GM12892 (cell line): ENCODE results near the gene DRG2.

Experiments
- DNase-seq: peaks from one replicate; pipeline ENCODE4 v3.0.0; 2011; ENCODE audit not compliant: insufficient read length
- FAIRE-seq: peaks from 2 replicates; lab custom pipeline; 2011; peaks lifted over from hg19 to GRCh38; lab: Jason Lieb, UNC
- POLR2A ChIP-seq: IDR thresholded peaks from 2 replicates; pipeline ENCODE4 v1.6.1; 2011; ENCODE audit warnings: low read depth, low read length, control low read depth
- POLR2AphosphoS5 ChIP-seq: IDR thresholded peaks from 2 replicates; pipeline ENCODE4 v1.6.1; 2011; ENCODE audit warnings: low read depth, low read length, control low read depth
- TAF1 ChIP-seq: IDR thresholded peaks from 2 replicates; pipeline ENCODE4 v1.6.1; 2011; ENCODE audit warnings: low read depth, mild to moderate bottlenecking, control low read depth, low read length, borderline replicate concordance

The DRG2 gene

DNA sequence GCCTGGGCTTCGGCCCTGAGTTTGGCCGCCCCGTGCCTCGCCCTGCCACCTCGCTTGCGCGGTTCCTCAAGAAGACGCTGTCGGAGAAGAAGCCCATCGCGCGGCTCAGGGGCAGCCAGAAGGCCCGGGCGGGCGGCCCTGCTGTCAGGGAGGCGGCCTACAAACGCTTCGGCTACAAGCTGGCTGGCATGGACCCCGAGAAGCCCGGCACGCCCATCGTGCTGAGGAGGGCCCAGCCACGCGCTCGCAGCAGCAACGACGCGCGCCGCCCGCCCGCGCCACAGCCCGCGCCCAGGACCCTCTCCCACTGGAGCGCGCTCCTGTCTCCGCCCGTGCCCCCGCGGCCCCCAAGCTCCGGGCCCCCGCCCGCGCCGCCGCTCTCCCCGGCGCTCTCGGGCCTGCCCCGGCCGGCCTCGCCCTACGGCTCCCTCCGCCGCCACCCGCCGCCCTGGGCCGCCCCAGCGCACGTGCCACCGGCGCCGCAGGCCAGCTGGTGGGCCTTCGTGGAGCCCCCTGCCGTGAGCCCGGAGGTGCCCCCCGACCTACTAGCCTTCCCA, 32.8 kb downstream of the DRG2 start:
- TF ChIP-seq TAF1: no peak
- TF ChIP-seq POLR2A: no peak
- TF ChIP-seq POLR2AphosphoS5: no peak
- DNase-seq (no peak), FAIRE-seq (no peak)

DNA sequence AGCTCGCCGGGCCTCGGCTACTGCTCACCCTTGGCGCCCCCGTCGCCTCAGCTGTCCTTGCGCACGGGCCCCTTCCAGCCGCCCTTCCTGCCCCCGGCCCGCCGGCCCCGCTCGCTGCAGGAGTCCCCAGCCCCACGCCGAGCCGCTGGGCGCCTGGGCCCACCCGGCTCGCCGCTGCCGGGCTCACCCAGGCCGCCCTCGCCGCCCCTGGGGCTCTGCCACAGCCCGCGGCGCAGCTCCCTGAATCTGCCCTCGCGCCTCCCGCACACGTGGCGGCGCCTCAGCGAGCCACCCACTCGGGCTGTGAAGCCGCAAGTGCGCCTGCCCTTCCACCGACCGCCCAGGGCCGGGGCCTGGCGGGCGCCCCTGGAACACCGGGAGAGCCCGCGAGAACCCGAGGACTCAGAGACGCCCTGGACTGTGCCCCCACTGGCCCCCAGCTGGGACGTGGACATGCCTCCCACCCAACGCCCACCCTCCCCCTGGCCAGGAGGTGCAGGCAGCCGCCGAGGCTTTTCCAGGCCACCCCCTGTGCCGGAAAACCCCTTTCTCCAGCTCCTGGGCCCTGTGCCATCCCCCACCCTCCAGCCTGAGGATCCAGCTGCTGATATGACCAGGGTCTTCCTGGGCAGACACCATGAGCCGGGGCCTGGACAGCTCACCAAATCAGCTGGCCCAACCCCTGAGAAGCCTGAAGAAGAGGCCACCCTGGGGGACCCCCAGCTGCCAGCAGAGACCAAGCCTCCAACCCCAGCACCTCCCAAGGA, 33.6 kb downstream of the DRG2 start:
- TF ChIP-seq POLR2AphosphoS5 (no peak), POLR2A (no peak), TAF1 (no peak)
- FAIRE-seq (no peak), DNase-seq (no peak)

DNA sequence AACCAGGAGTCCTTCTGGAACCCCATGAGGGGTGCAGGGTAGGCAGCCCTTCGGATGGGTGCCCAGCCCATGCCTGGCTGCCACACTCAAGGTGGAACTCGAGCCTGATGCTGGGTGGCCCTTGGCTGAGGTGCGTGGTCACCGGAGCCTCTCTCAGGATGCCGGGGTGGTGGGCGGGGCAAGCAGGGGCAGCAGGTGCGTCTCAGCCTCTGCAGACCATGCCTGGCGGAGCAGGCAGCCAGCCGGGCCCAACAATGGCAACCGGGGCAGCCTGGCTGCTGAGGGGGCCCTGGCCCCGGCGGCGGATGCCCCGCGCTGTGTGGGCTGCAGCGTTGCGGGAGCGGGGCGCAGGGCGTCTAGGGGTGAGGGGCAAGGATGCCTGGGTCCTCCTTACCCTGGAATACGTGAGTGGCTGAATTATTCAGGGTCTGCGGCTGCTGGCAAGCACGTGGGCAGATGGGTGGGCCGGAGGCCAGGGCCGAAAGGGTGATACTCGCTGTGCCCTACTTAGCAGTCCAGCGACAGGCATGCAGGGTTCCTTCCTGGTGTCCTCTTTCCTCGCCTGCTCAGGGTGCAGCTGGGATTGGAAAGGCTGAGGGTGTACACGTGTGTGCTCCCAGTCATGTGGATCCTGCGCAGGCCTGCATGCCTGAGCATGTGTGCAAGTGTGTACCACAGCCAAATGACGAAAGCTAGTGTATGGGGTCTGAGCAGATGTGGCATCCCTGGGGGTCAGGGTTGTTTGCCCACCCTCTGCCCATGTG, 35.4 kb downstream of the DRG2 start:
- TF ChIP-seq TAF1 (no peak), POLR2A (no peak), POLR2AphosphoS5 (no peak)
- FAIRE-seq: no peak
- DNase-seq: no peak

DNA sequence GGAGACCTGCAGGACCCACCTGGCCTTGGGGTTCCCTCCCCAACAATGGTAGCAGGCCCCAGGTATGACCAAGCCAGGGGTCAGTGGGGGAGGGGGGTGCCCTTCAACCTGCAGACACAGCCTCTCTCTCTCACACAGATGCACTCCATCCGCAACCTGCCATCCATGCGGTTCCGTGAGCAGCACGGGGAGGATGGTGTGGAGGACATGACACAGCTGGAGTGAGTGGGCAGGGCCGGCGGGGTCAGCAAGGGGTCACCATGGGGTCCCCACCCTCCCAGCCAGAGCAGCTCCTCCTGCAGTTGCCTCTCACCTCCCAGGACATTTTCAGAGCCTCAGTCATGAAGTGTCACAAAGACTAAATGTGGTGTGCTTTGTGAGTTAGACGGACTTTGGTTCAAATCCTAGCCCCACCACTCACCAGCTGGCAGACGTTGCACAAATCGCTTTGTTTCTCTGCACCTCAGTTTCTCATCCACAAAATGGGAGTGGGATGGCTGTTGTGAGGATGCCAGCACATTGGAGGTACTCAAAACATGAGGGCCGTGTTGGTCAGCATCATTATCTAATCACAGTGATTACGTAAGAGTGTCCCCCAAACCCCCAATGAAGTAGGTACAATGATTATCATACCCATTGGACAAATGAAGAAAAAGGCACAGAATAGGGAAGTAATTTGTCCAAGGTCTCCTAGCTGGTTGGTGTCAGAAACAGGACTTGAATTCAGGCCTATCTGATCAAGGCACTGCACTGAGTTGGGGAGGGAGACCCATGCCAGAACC, 36.8 kb downstream of the DRG2 start:
- DNase-seq (no peak), FAIRE-seq (no peak)
- no peak for TF ChIP-seq POLR2A

DNA sequence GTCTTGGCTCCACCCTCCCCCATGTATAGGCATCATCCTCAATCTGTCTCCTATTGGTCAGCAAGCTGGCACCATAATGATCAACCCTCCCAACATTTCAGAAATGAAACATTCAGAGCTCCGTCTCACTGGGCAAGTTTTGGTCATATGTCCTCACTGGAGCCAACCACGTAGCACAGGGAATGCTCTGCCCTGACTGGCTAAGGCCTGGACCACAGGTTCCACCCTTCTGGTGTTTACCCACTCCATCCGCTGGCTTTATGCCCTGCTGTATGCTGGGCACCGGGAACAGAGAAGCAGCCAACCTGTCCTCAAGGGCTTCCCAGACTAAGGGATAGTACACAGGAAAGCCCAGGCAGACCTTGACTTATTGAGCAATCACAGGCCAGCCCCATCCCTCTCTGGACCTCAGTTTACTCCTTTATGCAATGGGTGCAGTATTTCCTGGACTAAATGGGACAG, 41.3 kb downstream of the DRG2 start:
- DNase-seq (no peak), FAIRE-seq (no peak)
- no peak for TF ChIP-seq POLR2AphosphoS5
- no peak for TF ChIP-seq TAF1
- TF ChIP-seq POLR2A: no peak

DNA sequence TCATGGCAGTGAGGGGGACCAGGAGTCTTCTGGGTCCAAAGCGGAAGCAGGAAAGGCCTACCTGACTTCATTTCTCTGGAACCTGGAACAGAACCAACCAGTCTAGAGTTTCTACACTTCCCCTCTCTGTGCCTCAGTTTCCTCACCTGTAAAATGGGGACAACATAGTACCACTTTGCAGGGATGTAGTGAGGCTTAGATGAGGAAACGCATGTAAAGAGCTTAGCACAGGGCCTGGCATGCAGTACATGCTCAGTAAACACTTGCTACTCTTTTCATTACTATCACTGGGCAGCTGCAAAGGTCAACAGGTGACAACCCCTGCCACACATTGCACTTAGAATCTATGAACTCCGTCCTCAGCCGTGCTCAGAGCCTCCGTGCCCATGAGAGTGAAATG, 45.0 kb downstream of the DRG2 start:
- FAIRE-seq (no peak), DNase-seq (no peak)
- TF ChIP-seq TAF1: no peak
- TF ChIP-seq POLR2AphosphoS5: no peak
- TF ChIP-seq POLR2A: no peak

DNA sequence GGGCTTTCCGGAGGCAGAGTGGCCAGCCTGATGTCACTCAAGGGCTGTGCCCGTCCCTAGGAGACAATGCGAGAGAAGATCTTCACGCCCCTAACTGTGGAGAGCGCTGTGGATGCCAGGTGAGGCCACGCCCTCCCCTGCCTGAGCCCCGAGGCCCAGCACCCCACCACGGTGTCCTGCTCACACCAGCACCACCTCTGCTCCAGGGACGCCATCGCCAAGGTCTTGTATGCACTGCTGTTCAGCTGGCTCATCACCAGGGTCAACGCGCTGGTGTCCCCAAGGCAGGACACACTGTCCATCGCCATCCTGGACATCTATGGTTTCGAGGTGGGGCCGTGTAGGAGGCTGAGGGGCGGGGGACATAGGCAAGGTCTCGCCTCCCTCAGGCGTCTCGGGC, 48.6 kb downstream of the DRG2 start:
- DNase-seq: no peak
- TF ChIP-seq POLR2A (no peak), POLR2AphosphoS5 (no peak), TAF1 (no peak)
- no peak for FAIRE-seq

DNA sequence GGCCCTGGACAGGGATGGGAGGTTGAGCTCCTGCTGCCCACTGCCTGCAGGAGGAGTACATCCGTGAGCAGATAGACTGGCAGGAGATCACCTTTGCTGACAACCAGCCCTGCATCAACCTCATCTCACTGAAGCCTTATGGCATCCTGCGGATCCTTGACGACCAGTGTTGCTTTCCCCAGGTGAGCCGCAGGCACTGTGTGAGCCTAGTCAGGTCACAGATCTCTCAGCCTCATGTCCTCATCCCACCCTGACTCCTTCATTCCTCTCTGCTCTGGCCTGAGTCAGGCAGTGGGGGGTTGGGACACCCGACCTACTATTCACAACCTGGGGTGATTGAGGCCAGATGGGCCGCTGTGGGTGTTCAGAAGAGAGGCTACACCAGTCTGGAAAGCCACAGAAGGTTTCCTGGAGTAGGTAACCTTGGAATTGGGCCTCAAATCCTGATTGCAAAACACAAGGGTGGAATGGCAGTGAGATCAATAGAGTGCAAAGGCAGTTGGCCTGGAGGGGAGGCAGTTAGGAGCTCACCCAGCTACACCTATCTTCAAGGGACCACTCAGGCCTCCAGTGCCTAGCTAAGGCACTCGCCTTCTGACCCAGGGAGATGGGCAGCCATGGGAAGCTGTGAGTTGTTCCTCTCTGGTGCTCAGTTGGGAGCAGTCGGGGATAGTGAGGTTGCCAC, 50.5 kb downstream of the DRG2 start:
- TF ChIP-seq POLR2A: no peak
- TF ChIP-seq TAF1: no peak
- TF ChIP-seq POLR2AphosphoS5: no peak
- DNase-seq: no peak
- FAIRE-seq: no peak

DNA sequence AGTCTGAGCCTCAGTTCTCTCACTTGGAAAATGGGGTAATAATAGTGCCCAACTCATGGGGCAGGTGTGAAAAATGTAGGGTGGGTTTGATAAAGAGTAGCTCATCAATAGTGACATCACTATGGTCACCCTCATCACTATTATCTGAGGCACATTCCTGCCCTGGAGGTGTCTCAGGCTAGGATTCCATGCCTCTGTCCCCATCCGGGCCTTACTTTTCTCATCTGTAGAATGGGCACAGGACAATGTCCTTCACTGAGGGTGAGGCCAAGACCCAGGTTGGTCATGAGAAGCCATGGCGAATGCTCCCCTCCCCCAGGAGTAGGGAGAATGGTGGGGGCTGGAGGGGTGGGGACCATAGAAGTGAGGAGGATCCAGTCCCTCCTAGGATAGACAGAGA, 51.3 kb downstream of the DRG2 start:
- no peak for TF ChIP-seq POLR2AphosphoS5
- TF ChIP-seq TAF1: no peak
- no peak for TF ChIP-seq POLR2A
- FAIRE-seq: no peak
- no peak for DNase-seq

DNA sequence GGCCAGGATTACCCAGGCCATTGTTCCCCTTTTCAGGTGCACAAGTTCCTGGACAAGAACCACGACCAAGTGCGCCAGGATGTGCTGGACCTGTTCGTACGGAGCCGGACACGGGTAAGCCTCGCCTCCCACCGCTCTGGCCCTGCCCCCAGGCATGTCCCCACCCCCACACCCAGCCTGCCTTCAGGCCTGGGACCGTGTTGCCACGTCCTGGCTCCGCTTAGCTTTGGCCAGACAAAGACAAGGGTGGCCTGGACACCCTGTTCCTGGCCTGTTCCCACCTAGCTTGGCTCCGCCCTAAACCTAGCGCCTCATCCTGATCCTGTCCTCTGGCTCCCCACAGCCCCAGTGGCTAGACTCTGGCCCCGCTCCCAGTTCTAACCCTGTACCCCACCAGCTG, 51.8 kb downstream of the DRG2 start:
- TF ChIP-seq POLR2A: no peak
- no peak for TF ChIP-seq POLR2AphosphoS5
- TF ChIP-seq TAF1: no peak
- FAIRE-seq: no peak

DNA sequence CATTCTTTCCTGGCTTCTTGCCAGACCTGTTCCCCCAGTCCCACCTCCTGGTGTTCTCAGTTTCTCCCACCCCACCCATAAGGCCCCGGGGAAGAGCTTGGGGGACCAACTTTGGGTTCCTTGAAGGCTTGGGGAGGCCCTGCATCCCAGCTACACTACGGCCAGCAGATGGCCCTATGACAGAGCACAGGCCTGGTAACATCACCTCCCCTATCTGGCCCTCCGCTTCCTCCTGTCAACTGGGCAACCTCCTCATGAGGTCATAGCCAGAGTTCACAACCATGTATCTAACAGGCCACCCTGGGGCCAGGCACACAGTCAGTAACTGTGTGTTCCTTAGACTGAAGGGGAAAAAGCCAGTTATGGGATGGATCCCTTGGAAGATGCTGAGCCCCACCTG, 52.2 kb downstream of the DRG2 start:
- DNase-seq: no peak
- TF ChIP-seq POLR2AphosphoS5 (no peak), TAF1 (no peak), POLR2A (no peak)
- FAIRE-seq: no peak

More for the DNA sequence above, 51.8 kb downstream of the DRG2 start:
- DNase-seq: no peak
